Measurements from ENCODE around the gene SUFU. TPM values are rescaled to one million over a fixed set of nuclear protein-coding genes. Genes with fewer than 3 reads are reported as not detected.

SUFU gene
- total RNA-seq, 1 experiment from 2014 or later, result 5.9 TPM

DNA sequence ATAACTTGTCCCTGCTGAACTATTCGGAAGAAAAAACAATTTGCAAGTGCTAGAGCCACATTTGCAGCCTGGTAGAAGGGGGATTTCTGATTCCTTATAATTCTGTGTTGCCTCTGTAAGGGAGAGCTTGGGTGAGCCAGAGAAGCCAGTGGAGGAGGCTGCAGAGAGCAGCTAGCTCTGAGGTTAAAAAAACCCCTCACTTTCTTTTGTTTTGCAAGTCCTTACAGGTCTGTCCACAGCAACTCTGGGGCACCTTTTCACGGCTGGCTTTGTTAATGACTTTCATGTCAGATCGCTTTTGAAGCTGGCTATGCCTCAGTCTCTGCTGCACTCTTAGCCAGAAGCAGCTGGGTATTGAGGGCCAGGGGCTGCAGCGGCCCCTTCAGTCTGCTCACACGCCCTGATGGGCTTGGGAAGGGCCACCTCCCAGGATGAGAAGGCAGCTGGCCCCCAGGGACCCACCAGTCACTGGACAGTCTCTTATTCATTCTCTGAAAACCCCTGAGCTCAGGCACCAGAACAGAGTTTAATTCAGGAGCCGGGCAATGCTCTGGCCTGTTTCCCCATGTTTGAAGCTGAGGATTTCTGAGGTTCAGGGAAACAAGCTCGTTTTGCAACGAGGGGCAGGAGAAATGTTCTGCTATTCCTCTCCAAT lies 171.4 kb downstream of the SUFU start:
- Histone ChIP-seq H3K9me3 (ENCODE audit: low read length) (no peaks in the 10 kb centered on the region), H3K36me3 (ENCODE audit: insufficient read depth, low read length) (0 out of 2 replicates have a peak, but pooled peaks cover 3% of the 10 kb centered on the region), H3K9me2 (replicated peaks; ENCODE audit: insufficient read depth, low read length) (no peaks in the 10 kb centered on the region), H3K27me3 (ENCODE audit: low read length) (no peaks in the 10 kb centered on the region), H3K27ac (ENCODE audit: low read length) (no peak overlapping the region), H2AFZ (ENCODE audit: low read length) (no peak overlapping the region), H3K4me3 (ENCODE audit: low read length) (no peak overlapping the region), H3K79me2 (ENCODE audit: low read length) (no peaks in the 10 kb centered on the region), H3K4me1 (ENCODE audit: low read length) (peaks cover 46% of the 10 kb centered on the region), H3K4me2 (ENCODE audit: low read depth, low read length, poor library complexity, severe bottlenecking) (no peak overlapping the region), H4K20me1 (ENCODE audit: insufficient read depth, low read depth, low read length) (no peaks in the 10 kb centered on the region), H3K9ac (ENCODE audit: low read length) (peak overlapping the region; percentile 21)
- no peak for DNase-seq

DNA sequence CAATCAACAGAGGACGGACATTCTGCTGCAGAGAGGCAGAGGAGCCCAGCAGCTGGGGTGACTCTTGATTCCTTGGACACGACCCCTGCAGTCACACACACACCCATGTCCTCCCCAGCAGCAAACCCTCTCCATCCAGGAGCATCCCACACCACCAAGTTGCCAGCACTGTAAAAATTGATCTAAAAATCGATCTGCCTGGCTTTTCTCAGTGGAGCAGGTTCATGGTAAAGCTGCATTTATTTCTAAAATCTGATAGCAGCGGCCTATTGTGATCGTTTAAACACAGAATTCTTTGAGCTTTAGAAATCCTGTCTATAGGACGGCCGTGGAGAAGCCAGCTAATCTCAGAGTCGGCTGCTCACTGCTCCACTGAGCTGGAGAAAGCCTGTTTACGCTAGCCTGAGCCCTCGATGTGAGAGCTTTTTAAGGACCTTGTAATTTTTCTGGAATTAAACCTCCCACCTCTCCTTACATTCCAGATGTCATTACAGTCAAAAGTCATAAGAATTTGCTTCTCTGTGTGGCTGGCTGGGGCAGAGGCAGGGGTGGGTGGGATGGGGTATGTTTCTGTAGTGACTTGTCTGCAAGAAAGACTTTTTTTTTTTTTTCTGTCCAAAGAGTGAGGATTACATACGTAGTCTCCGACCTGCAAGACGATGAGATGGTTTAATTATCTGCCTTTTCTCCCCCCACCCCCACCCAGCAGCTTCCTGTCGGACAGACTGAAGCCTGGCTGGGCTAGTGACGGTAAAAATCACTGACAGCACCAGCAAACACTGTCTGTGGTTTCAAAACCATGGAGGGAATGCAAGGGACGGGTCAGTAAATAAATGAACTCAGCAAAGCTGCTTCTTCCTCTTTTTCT lies 172.1 kb downstream of the SUFU start:
- DNase-seq, result no peak
- H3K9me2 ChIP-seq (replicated peaks; ENCODE audit: insufficient read depth, low read length), result no peaks in the 10 kb centered on the region
- no peaks in the 10 kb centered on the region for H3K27me3 ChIP-seq (ENCODE audit: low read length)
- H3K4me3 ChIP-seq (ENCODE audit: low read length), result no peak overlapping the region
- no peak overlapping the region for H2AFZ ChIP-seq (ENCODE audit: low read length)
- H3K4me1 ChIP-seq (ENCODE audit: low read length), result peaks cover 46% of the 10 kb centered on the region
- no peaks in the 10 kb centered on the region for H3K9me3 ChIP-seq (ENCODE audit: low read length)
- H3K36me3 ChIP-seq (ENCODE audit: insufficient read depth, low read length), result 0 out of 2 replicates have a peak, but pooled peaks cover 3% of the 10 kb centered on the region
- H3K4me2 ChIP-seq (ENCODE audit: low read depth, low read length, poor library complexity, severe bottlenecking), result no peak overlapping the region
- peak overlapping the region; percentile 21; the same call in 1 of the 2 replicates for H3K9ac ChIP-seq (ENCODE audit: low read length)
- H3K27ac ChIP-seq (ENCODE audit: low read length), result no peak overlapping the region
- H3K79me2 ChIP-seq (ENCODE audit: low read length), result no peaks in the 10 kb centered on the region
- no peaks in the 10 kb centered on the region for H4K20me1 ChIP-seq (ENCODE audit: insufficient read depth, low read depth, low read length)

DNA sequence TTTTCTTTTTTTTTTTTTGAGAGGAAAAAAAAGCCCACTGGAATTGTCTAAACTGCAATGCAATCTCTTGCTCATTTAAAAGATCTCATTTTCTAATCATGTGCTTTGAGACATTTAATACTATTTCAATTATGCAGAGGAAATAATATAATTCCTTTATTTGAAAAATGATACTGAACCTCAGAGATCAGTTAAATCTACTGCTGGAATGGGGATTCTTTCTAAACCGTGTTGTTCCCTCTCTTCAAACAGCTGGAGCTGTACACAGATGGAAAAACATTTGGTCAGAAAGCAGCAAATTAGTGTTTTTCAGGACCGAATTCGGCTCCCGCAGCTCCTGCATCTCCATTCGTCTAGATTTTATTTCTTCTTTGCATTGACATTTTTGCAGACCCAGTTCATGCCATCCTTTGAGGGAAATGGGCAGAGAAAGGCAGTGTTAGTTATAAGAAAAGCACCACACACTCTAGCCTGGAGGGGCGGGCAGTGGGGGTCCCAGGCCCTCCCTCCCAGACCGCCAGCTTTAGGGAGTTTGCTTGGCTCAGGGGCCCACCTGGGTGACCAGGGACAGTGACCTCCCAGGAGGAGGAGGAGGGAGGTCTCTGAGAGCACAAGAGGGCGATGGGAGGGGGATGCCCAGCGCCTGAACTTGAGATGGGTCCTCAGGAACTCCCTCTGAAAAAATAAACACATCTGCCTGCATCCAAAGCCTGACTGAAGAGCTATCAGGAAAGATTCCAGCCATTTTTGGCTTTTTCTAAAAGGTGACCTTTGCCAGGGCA lies 173.0 kb downstream of the SUFU start:
- H3K4me2 ChIP-seq (ENCODE audit: low read depth, low read length, poor library complexity, severe bottlenecking), result no peak overlapping the region
- DNase-seq, result no peak
- no peaks in the 10 kb centered on the region for H4K20me1 ChIP-seq (ENCODE audit: insufficient read depth, low read depth, low read length)
- no peak overlapping the region for H3K4me3 ChIP-seq (ENCODE audit: low read length)
- peaks cover 46% of the 10 kb centered on the region for H3K4me1 ChIP-seq (ENCODE audit: low read length)
- H3K36me3 ChIP-seq (ENCODE audit: insufficient read depth, low read length), result 0 out of 2 replicates have a peak, but pooled peaks cover 3% of the 10 kb centered on the region
- no peak overlapping the region for H2AFZ ChIP-seq (ENCODE audit: low read length)
- H3K27ac ChIP-seq (ENCODE audit: low read length), result no peak overlapping the region
- no peaks in the 10 kb centered on the region for H3K9me2 ChIP-seq (replicated peaks; ENCODE audit: insufficient read depth, low read length)
- no peak overlapping the region for H3K9ac ChIP-seq (ENCODE audit: low read length)
- no peaks in the 10 kb centered on the region for H3K9me3 ChIP-seq (ENCODE audit: low read length)
- H3K27me3 ChIP-seq (ENCODE audit: low read length), result no peaks in the 10 kb centered on the region
- no peaks in the 10 kb centered on the region for H3K79me2 ChIP-seq (ENCODE audit: low read length)

DNA sequence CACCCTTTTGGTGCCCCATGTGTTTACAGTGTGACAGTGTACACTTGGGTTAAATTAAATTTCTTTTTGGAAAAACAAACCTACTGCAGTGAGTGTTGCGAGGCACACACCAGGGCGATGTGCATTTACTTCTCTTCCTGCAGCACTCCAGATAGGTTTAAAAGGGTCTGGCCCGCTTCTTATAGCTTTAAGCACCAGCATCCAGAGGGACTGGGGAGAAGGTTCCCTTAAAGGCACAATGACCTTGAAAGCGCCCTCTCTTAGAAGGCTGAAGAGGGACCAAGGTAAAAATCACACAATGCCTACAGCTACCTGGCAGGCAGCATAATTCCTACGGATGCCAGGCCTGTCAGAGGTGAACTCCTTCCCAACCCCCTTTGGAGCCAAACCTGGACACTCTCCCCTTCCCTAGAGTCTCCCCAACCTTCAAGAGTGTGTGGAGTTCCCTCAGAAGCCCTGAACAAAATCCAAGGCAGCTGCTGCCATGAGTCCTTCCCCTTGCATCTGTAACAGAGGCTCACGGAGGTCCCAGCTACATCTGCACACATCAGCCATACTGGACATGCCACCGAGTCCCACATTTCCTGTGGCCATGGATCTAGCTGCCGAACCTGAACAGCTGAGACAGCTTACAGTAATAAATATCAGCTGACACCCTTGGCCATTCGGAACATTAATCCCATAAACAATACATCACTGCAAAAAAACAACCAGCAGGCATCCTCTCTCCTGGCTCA lies 173.7 kb downstream of the SUFU start:
- Histone ChIP-seq H3K27ac (ENCODE audit: low read length) (no peak overlapping the region), H3K36me3 (ENCODE audit: insufficient read depth, low read length) (0 out of 2 replicates have a peak, but pooled peaks cover 3% of the 10 kb centered on the region), H4K20me1 (ENCODE audit: insufficient read depth, low read depth, low read length) (no peaks in the 10 kb centered on the region), H3K27me3 (ENCODE audit: low read length) (no peaks in the 10 kb centered on the region), H3K9me3 (ENCODE audit: low read length) (no peaks in the 10 kb centered on the region), H3K4me3 (ENCODE audit: low read length) (no peak overlapping the region), H3K9ac (ENCODE audit: low read length) (no peak overlapping the region), H3K4me2 (ENCODE audit: low read depth, low read length, poor library complexity, severe bottlenecking) (no peak overlapping the region), H2AFZ (ENCODE audit: low read length) (no peak overlapping the region), H3K79me2 (ENCODE audit: low read length) (no peaks in the 10 kb centered on the region), H3K9me2 (replicated peaks; ENCODE audit: insufficient read depth, low read length) (no peaks in the 10 kb centered on the region), H3K4me1 (ENCODE audit: low read length) (peaks cover 44% of the 10 kb centered on the region)
- no peak for DNase-seq

DNA sequence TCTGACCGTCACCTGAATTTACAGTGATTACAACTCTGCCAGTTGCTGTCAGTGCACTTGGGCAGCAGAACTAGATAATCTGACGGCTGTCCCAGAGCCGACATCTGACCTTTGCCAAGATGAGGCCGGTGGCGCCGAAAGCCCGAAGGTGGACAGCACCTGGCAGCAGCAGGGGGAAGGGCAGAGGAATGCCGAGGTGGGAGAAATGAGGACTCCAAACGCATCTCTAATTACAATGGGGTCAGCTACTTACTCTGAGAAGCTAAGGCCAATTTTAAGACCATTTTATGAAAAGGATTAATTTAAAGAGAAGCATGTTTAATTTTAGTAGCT lies 174.3 kb downstream of the SUFU start:
- Histone ChIP-seq H4K20me1 (ENCODE audit: insufficient read depth, low read depth, low read length) (no peaks in the 10 kb centered on the region), H3K79me2 (ENCODE audit: low read length) (no peaks in the 10 kb centered on the region), H3K9me2 (replicated peaks; ENCODE audit: insufficient read depth, low read length) (no peaks in the 10 kb centered on the region), H3K4me1 (ENCODE audit: low read length) (peaks cover 40% of the 10 kb centered on the region), H3K27me3 (ENCODE audit: low read length) (no peaks in the 10 kb centered on the region), H2AFZ (ENCODE audit: low read length) (no peak overlapping the region), H3K9me3 (ENCODE audit: low read length) (no peaks in the 10 kb centered on the region), H3K9ac (ENCODE audit: low read length) (no peak overlapping the region), H3K4me2 (ENCODE audit: low read depth, low read length, poor library complexity, severe bottlenecking) (no peak overlapping the region), H3K4me3 (ENCODE audit: low read length) (no peak overlapping the region), H3K36me3 (ENCODE audit: insufficient read depth, low read length) (0 out of 2 replicates have a peak, but pooled peaks cover 3% of the 10 kb centered on the region), H3K27ac (ENCODE audit: low read length) (no peak overlapping the region)
- DNase-seq, result no peak

DNA sequence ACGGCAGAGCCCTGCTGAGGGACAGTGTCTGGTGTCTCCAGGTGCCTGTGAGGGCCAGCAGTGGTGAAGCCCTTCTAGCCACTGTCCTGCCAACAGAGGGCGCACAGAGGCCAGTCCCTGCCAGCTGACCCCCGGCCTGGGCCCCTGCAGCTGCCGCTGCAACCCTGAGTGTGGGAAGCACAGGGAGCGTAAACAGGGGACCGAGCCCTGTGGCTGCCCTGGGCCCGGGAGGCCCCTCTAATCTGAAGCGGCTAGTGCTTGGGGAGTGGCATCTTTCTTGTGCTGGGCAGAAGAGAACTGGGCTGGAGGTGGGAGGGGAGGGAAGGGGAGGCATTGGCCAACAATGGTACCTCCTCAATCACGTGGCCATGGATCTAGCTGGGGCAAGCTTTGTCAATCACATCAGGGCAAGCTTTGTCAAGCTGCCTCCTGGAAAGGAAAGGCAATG lies 175.1 kb downstream of the SUFU start:
- Histone ChIP-seq H2AFZ (ENCODE audit: low read length) (no peak overlapping the region; the same call in 1 of the 2 replicates), H3K9me3 (ENCODE audit: low read length) (no peaks in the 10 kb centered on the region), H3K27me3 (ENCODE audit: low read length) (no peaks in the 10 kb centered on the region), H3K4me3 (ENCODE audit: low read length) (no peak overlapping the region), H3K79me2 (ENCODE audit: low read length) (no peaks in the 10 kb centered on the region), H3K27ac (ENCODE audit: low read length) (no peak overlapping the region), H3K9ac (ENCODE audit: low read length) (peak overlapping the region; percentile 33; the same call in 1 of the 2 replicates), H3K36me3 (ENCODE audit: insufficient read depth, low read length) (0 out of 2 replicates have a peak, but pooled peaks cover 3% of the 10 kb centered on the region), H3K9me2 (replicated peaks; ENCODE audit: insufficient read depth, low read length) (no peaks in the 10 kb centered on the region), H3K4me1 (ENCODE audit: low read length) (peaks cover 38% of the 10 kb centered on the region), H4K20me1 (ENCODE audit: insufficient read depth, low read depth, low read length) (no peaks in the 10 kb centered on the region), H3K4me2 (ENCODE audit: low read depth, low read length, poor library complexity, severe bottlenecking) (peak overlapping the region; percentile 41)
- DNase-seq, result peak; percentile 77

DNA sequence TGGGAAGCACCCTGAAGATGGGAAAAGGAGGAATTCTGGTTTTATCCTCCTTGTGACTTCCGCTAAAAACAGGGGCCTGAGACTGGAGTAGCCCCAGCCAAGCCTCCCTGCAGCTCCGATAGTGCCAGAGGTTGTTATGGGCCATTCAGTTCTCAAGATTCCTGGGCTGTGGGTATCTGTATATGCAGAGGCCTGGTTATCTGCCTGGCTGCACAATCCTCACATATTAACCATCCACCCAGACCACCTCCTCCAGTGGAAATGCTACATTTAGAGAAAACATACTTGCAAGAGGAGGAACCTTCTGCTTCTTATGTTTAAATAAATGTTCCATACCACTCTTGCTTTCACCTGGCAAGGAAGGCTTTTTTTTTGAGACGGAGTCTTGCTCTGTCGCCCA lies 175.8 kb downstream of the SUFU start:
- Histone ChIP-seq H3K9me3 (ENCODE audit: low read length) (no peaks in the 10 kb centered on the region), H3K4me2 (ENCODE audit: low read depth, low read length, poor library complexity, severe bottlenecking) (no peak overlapping the region), H4K20me1 (ENCODE audit: insufficient read depth, low read depth, low read length) (no peaks in the 10 kb centered on the region), H2AFZ (ENCODE audit: low read length) (no peak overlapping the region), H3K9me2 (replicated peaks; ENCODE audit: insufficient read depth, low read length) (no peaks in the 10 kb centered on the region), H3K4me3 (ENCODE audit: low read length) (no peak overlapping the region), H3K36me3 (ENCODE audit: insufficient read depth, low read length) (0 out of 2 replicates have a peak, but pooled peaks cover 3% of the 10 kb centered on the region), H3K27ac (ENCODE audit: low read length) (no peak overlapping the region), H3K4me1 (ENCODE audit: low read length) (peaks cover 31% of the 10 kb centered on the region), H3K27me3 (ENCODE audit: low read length) (no peaks in the 10 kb centered on the region), H3K9ac (ENCODE audit: low read length) (peak overlapping the region; percentile 33; the same call in 1 of the 2 replicates), H3K79me2 (ENCODE audit: low read length) (no peaks in the 10 kb centered on the region)
- DNase-seq, result no peak
